ENCODE results near the gene SLC2A5. TPM values are rescaled to one million over a fixed set of nuclear protein-coding genes. Genes with fewer than 3 reads are reported as not detected.

SLC2A5 gene
- polyA plus RNA-seq, 3 donors, result 0.75 to 1.3 (median 0.81) TPM

DNA sequence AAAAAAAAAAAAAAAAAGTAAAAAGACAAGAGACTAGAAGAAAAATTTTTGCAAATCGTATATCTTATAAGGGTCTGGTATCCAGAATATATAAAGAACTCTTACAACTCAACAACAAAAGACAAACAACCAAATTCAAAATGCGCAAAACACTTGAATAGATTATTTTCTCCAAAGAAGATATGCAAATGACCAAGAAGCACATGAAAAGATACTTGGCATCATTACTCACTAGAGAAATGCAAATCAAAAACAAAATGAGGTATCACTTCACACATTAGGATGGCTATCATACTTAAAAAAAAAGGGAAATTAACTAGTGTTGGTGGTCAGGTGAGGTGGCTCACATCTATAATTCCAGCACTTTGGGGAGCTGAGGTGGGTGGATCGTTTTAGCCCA, 12.0 kb upstream of the SLC2A5 start:
- Mint-ChIP-seq H3K27me3 (ENCODE audit: low read depth in 3 of 3) (peaks cover 1 to 3% (median 3%) of the 10 kb centered on the region in 3 donors), H3K36me3 (peaks cover 0 to 16% of the 10 kb centered on the region in 2 donors), H3K9me3 (no peaks in the 10 kb centered on the region), H3K27ac (peak overlapping the region in 2 of 7 donors; percentile 35 to 94), H3K4me1 (peaks cover 76% of the 10 kb centered on the region), H3K4me3 (no peak overlapping the region)
- Histone ChIP-seq H3K9me3 (replicated peaks in 1 of 2; ENCODE audit: control insufficient read depth in 1 of 2, insufficient read depth in 1 of 2, low read length in 2 of 2) (no peaks in the 10 kb centered on the region), H3K27ac (ENCODE audit: low read depth in 1 of 2, low read length in 2 of 2) (no peak overlapping the region), H3K9ac (ENCODE audit: insufficient read depth, low read length, poor library complexity, severe bottlenecking) (no peak overlapping the region), H3K36me3 (replicated peaks in 1 of 2; ENCODE audit: control insufficient read depth in 1 of 2, insufficient read depth in 2 of 2, low read length in 2 of 2) (no peaks in the 10 kb centered on the region), H3K79me2 (ENCODE audit: insufficient read depth, low read length) (no peaks in the 10 kb centered on the region), H2AFZ (ENCODE audit: insufficient read depth, low read depth, low read length, poor library complexity, severe bottlenecking) (no peak overlapping the region), H3K4me3 (replicated peaks in 1 of 3; ENCODE audit: low read depth in 2 of 3, low read length in 3 of 3) (no peak overlapping the region), H3K27me3 (ENCODE audit: control insufficient read depth in 2 of 2, insufficient read depth in 2 of 2, low read length in 2 of 2) (no peaks in the 10 kb centered on the region), H4K20me1 (ENCODE audit: insufficient read depth, low read length) (no peaks in the 10 kb centered on the region), H3K4me1 (ENCODE audit: control insufficient read depth in 1 of 2, insufficient read depth in 2 of 2, low read length in 2 of 2) (peaks cover 72 to 77% of the 10 kb centered on the region in 2 donors), H3K4me2 (replicated peaks; ENCODE audit: extremely low read depth, low read length, poor library complexity, severe bottlenecking) (no peak overlapping the region)
- WGBS (ENCODE audit: insufficient coverage), result no CpG with 5 or more reads among the region's 3 CpGs
- intact Hi-C loops (cut with micrococcal nuclease), result no loop called here
- no peak for DNase-seq
- TF ChIP-seq, protein P1, sequence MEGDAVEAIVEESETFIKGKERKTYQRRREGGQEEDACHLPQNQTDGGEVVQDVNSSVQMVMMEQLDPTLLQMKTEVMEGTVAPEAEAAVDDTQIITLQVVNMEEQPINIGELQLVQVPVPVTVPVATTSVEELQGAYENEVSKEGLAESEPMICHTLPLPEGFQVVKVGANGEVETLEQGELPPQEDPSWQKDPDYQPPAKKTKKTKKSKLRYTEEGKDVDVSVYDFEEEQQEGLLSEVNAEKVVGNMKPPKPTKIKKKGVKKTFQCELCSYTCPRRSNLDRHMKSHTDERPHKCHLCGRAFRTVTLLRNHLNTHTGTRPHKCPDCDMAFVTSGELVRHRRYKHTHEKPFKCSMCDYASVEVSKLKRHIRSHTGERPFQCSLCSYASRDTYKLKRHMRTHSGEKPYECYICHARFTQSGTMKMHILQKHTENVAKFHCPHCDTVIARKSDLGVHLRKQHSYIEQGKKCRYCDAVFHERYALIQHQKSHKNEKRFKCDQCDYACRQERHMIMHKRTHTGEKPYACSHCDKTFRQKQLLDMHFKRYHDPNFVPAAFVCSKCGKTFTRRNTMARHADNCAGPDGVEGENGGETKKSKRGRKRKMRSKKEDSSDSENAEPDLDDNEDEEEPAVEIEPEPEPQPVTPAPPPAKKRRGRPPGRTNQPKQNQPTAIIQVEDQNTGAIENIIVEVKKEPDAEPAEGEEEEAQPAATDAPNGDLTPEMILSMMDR (IDR thresholded peaks at IDR 0.05), result no peak

DNA sequence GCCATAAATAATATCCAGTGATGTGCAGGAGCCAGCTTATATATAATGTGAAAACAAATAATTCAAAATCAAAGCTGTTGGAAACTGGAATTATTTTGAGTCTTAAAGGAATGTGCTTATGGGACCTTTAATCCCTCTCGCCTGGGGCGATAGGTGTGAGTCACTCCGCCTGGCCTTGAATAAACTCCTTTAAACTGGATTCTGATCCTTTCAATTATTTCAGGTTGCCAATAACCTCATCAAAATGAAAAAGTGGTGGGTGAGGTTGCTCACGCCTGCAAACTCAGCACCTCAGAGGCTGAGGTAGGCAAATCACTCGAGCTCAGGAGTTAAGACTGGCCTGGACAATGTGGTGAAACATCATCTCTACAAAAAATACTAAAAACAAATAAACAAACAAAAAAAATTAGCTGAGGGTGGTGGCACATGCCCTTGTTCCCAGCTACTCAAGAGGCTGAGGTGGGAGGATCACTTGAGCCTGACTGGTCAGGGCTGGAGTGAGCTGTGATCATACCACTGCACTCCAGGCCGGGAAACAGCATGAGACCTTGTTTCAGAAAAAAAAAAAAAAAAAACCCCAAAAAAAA, 11.4 kb upstream of the SLC2A5 start:
- no peaks in the 10 kb centered on the region for H3K79me2 ChIP-seq (ENCODE audit: insufficient read depth, low read length)
- no peak overlapping the region for H3K4me2 ChIP-seq (replicated peaks; ENCODE audit: extremely low read depth, low read length, poor library complexity, severe bottlenecking)
- no peaks in the 10 kb centered on the region for H3K27me3 ChIP-seq (ENCODE audit: control insufficient read depth in 2 of 2, insufficient read depth in 2 of 2, low read length in 2 of 2)
- Mint-ChIP-seq H3K4me1 (peaks cover 75% of the 10 kb centered on the region), H3K4me3 (no peak overlapping the region), H3K27me3 (ENCODE audit: low read depth in 3 of 3) (peaks cover 1 to 5% (median 3%) of the 10 kb centered on the region in 3 donors), H3K27ac (no peak overlapping the region), H3K36me3 (peaks cover 0 to 14% of the 10 kb centered on the region in 2 donors), H3K9me3 (no peaks in the 10 kb centered on the region)
- no peak overlapping the region for H2AFZ ChIP-seq (ENCODE audit: insufficient read depth, low read depth, low read length, poor library complexity, severe bottlenecking)
- no peak for DNase-seq
- H3K36me3 ChIP-seq (replicated peaks in 1 of 2; ENCODE audit: control insufficient read depth in 1 of 2, insufficient read depth in 2 of 2, low read length in 2 of 2), result no peaks in the 10 kb centered on the region
- no peaks in the 10 kb centered on the region for H4K20me1 ChIP-seq (ENCODE audit: insufficient read depth, low read length)
- TF ChIP-seq, protein P1 (IDR thresholded peaks at IDR 0.05), result no peak
- H3K4me1 ChIP-seq (ENCODE audit: control insufficient read depth in 1 of 2, insufficient read depth in 2 of 2, low read length in 2 of 2), result peaks cover 68 to 77% of the 10 kb centered on the region in 2 donors
- no CpG with 5 or more reads among the region's 6 CpGs for WGBS (ENCODE audit: insufficient coverage)
- H3K9me3 ChIP-seq (replicated peaks in 1 of 2; ENCODE audit: control insufficient read depth in 1 of 2, insufficient read depth in 1 of 2, low read length in 2 of 2), result no peaks in the 10 kb centered on the region
- H3K9ac ChIP-seq (ENCODE audit: insufficient read depth, low read length, poor library complexity, severe bottlenecking), result no peak overlapping the region
- H3K27ac ChIP-seq (ENCODE audit: low read depth in 1 of 2, low read length in 2 of 2), result no peak overlapping the region
- H3K4me3 ChIP-seq (replicated peaks in 1 of 3; ENCODE audit: low read depth in 2 of 3, low read length in 3 of 3), result no peak overlapping the region
- intact Hi-C loops (cut with micrococcal nuclease), result no loop called here
